GM18951 (cell line): ENCODE results near the gene TEAD4.

ENCODE experiments used
- POLR2A ChIP-seq: IDR thresholded peaks from 4 replicates; pipeline ENCODE4 v1.6.1; 2011; ENCODE audit warnings: mild to moderate bottlenecking; ENCODE audit not compliant: insufficient read length, insufficient read depth; ENCODE audit errors: extremely low read depth
- in situ Hi-C: fragments of 300-500 bp; cut with MboI; formaldehyde crosslinking; loops from one replicate; pipeline ENCODE4 v1.12.0; 2022; ENCODE audit warnings: low sequenced_read_pairs, mixed read lengths, inconsistent platforms; ENCODE audit not compliant: unreplicated experiment

Gene TEAD4

DNA sequence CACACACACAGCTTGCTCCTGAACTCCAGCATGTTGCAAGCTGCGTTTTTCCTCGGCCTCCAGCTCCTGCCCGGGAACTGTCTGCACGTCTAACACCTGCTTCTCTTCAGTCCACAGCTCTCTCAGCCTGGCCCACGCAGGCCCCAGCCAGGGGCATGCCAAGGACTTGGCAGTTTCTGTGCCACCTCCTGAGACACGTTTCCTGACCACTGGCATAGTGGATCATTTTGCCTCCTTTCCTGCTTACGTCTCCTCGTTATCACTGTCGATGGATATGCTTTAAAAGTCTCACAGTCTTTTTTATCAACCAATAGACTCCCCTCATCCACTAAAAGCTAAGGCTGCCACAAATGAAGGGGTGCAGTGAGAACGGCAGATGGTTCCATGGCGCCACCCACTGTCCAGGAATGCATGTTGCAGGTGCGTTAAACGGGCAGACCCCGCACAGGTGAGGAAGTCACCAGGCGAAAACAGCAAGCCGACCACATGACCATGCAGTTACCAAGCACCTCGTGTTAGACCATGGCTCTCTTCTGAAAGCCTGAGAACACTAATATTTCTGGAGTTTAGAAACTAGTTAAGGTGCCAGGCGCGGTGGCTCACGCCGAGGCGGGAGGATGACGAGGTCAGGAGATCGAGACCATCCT, 14.7 kb upstream of the TEAD4 start:
- in situ Hi-C loops = no loop called here
- no peak for TF ChIP-seq POLR2A

DNA sequence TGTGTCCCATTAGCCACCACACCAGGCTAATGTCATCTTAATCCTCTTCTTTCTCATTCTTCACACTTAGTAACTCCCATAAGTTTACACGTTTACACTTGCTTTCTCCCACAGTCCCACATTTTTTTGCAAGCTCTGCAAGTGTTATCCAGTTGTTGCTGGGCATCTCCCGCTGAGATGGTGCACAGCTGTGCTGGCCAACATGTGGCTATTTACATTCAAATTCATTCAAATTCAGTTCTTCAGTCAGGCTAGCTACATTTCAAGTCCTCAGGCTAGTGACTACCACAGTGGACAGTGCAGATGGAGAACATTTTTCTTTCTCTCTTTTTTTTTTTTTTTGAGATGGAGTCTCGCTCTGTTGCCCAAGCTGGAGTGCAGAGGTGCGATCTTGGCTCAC, 9.8 kb upstream of the TEAD4 start:
- no peak for TF ChIP-seq POLR2A
- in situ Hi-C loops = no loop called here

DNA sequence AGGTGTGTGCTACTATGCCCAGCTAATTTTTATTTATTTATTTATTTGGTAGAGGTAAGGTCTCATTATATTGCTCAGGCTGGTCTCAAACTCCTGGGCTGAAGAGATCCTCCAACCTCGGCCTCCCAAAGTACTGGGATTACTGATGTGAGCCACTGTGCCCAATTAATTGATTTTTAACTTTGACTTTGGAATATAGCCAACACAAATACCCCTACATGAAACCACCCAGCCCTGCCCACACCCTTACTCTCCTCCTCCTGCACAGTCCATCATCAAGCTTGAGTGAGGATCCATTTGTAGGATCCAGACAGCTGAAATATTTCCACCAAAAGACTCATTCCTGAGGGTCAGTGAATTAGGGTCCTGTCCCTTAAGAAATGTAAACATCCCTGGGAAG, 3.3 kb upstream of the TEAD4 start:
- TF ChIP-seq POLR2A = no peak
- in situ Hi-C loops = no loop called here

DNA sequence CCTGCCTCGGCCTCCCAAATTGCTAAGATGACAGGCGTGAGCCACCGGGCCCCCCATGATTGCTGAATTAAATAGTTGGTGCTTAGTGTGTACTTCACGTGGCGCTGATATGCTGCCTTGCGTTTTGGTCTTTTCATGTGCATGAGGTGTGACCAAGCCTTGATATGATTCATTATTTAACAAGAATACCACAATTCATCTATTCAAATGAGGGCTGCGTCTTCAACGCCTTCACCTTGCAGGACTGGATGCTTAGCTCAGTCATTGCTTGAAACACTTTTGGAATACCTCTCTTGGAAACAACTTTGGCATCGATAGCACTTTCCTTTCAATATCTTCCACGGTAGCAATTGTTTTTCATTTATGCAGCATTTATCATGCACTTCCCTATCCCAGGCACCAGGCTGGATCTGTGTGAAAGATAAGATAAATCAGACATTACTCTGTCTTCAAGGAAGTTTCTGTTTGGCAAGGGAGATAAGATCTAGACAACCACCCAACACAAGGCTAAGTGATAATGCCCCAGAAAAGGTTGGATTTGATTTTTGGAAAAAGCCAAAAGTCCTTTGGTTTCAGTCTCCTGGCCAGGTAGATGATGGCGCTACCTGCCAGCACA, 1.3 kb upstream of the TEAD4 start:
- no peak for TF ChIP-seq POLR2A
- in situ Hi-C loops = no loop called here

DNA sequence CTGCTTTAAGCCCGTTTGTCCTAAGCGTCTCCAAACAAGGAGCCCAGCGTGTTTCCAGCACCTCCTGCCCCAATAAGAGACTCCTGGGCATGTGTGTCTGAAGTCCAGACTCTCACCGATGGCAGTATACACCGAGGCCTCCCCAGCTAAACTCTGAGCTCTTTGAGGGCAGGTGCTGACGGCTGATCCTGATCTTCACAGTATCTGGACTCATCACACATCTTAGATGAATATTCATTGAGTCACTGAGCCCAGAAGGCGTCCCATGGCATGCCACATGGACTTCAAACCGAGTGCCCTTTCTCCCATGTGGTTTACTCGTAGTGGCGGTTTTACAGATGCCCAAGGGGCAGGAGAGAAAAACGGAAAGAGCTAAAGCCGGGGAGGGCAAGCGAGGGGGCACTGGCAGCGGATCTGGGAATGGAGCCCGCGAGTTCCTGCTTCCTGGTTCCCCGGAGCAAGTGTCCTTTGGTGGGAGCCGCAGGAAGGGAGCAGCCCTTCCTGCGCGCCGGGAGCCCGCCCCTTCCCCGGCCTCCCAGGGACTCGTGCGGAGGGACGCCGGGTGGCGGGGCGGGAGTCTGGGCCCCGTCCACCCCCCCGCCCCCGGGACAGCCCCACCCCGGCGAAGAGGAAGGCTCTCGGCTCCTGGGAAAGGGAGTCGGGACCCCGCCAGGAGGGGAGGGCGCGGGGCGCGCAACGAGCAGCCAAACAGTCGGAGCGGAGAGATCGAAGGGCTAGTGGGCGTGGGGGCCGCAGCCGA, 585 bp upstream of the TEAD4 start:
- in situ Hi-C loops = no loop called here
- TF ChIP-seq POLR2A = no peak

DNA sequence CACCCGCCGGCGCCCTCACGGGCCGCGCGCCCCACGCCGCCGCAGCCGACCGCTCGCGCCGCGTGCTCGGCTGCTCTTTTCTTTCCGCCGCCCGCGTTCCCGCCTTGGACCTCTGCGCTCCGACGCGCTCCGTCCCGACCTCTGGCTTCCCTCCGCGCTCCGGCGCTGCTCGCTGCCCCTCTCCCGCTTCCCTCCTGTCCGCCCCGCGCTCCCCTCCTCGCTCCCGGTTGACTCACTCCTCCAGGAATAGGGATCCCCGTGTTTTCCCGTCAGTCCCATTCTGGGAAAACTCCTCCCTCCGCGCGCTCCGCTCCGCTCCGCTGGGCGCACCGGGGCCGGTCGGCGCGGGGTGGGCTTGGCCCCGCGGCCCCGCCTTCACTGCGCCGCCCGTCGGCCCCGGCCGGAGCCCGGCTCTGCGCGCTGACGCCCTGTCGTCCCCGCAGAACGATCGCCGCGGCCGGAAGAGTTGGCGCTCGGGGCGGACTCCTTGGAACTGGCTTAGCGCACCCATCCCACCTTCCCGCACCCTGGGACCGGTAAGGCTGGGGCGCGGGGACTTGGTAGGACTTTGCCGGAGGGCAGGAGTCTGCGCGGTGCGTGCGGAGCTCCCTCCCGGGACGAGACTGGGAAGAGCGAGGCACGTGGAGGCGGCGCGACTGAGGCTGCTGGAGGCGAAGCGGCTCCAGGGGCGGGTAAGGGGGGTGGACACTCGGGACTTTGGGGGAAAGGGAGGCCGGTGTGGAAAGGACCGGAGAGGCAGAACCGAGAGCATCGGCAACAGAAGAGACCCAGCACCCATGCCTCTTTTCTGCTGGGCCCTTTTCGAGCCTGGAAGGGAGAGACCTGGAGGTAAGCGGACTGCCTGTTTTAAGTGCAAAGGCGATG, 550 bp downstream of the TEAD4 start:
- in situ Hi-C loops = no loop called here
- TF ChIP-seq POLR2A = no peak

DNA sequence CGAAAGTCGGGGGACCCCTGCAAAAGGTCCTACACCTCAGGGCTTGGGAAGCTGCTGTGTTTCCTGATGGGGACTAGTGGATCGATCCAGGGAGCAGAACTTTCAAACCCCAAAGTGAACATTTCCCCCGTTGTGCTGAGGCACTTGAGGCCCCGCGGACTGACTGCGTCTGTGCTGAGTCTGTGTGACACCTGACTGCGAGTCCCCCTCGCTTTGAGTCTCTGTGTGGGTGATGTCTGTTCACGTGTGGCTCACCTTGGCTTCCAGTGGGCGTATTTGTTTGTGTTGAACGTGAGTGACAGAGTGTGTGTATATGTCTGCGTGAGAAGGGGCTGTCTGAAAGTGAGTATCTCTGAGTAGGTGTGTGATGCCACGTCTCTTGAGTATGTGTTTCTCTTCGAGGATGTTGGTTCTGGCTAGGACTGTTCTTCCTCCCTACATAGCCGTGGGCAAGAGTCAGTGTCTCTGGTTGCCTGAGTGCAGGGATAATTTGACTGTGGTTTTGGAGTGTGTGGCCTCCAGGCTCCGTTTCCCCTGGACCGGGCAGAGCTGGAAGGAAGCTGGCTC, 1.3 kb downstream of the TEAD4 start:
- in situ Hi-C loops = no loop called here
- no peak for TF ChIP-seq POLR2A

DNA sequence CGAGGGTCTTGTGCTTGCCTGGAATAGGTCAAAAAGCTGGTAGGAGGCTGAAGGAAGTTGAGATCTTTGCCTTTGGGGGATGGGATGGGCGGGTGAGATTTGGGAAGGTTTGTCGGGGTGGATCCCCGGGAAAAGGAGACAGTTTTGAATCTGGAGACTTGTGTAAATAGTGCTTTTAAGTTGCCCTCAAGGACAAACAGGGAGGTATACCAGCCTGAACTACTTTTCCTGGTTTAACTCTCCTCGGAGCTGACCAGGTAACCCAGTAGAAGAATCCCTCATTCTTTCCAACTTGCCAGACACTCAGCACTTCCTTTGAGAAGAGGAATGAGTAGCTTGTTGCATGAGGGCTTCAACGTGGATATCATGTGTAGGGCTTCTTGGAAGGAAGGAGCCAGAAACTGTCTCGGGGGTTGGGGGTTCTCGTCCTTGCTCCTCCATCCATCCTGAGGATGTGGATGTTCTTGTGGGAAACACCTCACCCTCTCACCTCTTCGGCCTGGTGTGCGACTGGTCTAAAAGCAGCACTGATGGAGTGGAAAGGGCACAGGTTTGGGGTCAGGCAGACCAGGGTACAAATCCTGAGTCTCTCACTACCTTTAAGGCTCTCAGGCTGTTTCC, 1.9 kb downstream of the TEAD4 start:
- in situ Hi-C loops = no loop called here

DNA sequence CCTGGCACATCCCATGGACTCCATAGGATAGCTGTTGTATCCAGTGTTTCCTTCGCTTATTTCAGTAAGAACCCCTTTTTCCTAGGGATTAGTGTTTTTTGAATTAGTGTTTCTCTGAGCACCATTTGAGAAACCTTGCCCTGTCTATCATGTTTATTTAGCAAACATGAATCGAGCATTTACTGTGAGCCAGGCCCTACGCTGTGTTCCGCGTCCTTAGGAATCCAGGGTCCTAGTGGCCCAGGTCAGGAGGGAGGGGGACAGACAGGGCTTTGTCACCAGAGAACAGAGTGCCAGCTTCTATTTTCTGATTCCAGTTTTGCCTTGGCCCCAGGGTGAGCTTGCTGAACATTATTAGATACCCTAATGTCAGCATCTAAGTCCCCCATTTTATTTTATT, 2.5 kb downstream of the TEAD4 start:
- in situ Hi-C loops = no loop called here
- no peak for TF ChIP-seq POLR2A

More for the DNA sequence above, 1.9 kb downstream of the TEAD4 start:
- no peak for TF ChIP-seq POLR2A

DNA sequence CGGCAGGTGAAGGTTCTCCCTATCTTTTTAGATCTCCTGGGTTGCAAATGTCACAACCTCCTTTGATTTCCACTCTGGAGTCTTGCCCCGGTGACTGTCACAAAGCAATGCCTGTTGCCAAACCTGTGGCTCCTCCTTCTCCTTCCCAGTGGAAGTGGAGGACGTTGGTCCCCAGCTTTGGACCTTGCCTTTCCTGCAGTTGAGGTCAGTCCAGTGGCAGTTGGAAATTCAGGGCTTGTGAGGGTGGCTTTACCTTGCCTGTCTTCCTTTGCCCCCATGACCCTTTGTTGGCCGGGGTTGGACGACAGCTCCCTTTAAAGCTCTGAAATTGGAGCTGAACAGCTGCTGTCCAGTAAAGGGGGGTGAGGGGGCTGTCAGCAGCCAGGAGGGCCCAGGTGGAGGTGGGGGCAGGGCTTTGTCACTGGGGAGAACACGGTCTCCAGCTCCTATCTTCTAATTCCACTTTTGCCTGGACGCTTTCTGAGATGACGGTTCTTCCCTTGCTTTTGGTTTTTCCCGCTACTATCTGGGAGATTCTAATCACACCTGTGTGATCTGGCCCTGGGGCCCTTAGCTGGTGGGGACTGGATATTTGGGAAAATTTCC, 4.1 kb downstream of the TEAD4 start:
- no peak for TF ChIP-seq POLR2A
- in situ Hi-C loops = no loop called here

DNA sequence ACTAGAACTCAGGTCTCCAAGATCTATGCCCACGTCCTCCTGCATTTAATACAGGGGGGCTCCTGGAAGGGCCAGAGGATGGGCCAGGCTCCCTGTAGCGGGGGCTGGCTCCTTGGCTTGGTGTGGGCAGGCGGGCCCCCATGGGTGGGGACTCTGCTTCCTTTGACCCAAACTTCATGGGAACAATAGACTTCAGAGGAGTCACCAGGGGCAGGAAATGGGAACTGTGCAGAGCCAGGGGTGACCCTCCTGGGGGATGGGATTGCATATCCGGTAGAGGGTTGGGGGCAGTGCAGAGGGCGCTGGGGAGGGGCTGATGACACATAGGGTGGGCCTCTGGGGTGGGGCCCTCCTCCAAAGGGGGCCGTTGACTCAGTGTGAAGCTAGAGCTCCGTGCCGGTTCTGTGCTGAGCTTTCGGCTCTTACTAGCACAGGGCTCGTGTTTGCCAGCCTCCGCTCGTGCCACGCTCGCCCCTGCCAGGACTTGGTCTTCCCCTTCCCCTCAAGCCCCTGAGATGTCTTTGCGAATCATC, 4.6 kb downstream of the TEAD4 start:
- in situ Hi-C loops = no loop called here
- no peak for TF ChIP-seq POLR2A

DNA sequence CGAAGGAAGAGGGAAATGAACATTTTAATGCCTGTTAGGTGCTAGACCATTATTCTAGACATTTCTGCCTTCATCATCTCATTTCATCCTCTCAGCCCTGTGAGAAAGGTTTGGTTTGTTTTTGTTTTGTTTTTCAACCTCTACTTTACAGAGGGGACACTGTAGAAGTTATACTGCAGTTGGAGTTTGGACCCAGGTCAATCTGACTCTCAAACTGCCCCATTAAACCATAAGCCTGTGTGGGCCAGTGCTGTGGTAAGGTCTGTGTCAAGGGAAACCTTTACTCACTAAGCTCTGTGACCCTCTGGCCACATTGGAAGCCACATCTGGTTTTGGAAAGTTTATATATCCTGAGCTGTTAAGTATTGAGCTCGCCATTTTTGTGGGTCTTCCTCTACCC, 8.5 kb downstream of the TEAD4 start:
- TF ChIP-seq POLR2A = no peak
- in situ Hi-C loops = no loop called here
